Measurements from ENCODE around the gene RHOBTB1.

RHOBTB1 gene

DNA sequence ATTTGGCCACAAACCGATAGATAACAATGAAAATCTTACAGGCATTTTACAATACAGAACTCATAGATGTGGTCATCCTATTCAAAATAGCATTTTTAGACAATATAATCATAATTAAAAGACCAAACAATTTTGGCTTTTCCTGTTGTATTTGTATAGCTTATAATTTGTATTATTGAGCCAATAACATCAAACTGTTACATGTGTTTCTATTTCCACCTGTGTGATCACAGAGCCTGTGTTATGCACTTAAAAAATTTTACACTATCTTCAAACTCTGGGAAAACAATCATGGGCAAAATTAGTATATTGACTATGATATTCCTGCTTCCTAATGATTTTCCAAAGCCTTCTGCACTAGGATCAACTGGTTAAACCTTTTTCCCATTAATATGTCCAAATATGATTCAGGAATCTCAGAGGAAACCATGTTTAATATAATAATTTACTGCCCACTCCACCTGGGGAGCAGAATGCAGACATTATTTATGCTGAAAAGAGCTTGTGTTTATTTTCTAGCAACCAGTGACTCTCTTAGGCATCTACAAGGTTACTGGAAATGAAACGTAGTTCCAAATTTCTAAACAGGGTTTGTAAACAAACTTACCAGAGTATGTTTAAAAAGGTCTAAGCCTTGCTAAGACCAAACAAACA, 1.7 kb downstream of the RHOBTB1 start:
- DNase-seq (ENCODE audit: low spot score) = no peak

DNA sequence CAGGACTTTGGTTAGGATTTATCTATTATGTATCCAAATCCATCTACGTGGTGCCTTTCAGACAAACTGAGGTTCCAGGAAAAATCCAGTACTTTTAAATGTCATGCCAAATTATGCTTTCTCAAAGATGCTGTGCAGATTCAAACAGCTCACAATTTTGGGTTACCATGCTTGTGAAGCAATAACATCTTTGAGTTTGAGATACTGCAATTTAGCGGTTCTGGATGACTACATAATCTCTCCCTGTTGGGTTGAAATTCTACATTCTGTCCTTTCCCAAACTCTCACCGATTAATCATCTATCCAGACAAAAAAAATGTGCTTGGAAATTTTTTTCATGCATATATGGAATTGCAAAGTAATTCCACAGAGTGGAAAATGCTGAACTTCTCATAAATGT, 3.5 kb downstream of the RHOBTB1 start:
- DNase-seq (ENCODE audit: low spot score) = no peak

DNA sequence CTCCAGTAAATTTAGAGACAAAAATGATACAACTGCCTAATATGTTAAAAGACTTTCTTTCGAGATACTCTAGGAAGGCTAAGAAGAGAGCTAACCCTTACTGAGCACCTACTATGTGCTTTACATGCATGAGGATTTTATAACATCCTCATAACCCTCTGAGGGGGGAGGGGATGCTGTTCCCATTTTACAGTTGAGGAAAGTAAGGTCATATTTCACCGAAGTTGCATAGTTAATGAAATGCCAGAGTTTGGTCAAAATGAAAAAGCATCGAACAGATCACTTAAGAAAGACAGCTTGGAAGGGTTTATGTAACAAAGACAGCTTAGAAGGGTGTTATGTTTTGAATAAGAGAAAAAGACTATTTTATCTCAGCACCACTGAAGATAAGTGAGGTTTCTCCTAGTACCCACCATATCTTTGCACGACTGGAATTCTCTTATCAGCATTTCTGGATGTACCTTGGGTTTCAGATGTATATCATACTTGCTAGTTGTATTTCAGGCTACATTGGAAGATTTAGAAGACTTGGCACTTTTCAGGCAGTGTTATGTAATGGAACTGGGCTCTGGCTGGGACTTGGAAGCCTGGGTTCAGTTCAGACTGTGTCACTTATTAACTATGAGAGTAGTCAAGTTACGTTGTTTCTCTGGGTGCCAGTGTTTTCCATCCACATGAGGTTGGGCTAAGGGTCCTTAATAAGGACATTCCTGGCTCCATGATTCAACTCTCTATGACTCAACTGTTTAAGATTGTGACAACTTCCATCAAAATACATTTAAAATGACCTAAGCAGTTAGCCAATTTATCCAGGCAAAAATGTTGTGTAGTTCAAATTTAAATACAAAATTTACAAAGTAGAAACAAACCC, 6.0 kb downstream of the RHOBTB1 start:
- peak; percentile 48 for DNase-seq (ENCODE audit: low spot score)

DNA sequence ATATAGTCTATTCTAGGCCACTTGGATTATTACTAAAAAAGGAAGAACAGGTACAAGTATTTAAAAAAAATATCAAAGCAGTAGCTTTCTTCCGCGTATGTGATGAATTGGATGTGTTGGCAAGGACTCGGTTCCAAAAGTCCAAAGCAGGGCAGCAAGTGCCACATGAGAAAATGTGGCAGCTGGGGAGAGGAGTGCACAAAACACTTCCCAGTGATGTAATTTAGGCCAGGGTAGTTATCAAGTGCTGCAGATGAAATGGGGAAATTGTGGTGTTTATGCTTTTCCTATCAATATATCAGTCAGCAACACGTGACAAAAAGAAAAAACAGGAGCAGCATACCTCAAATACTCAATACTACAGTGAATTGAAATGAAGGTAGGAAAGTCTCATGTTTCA, 7.0 kb downstream of the RHOBTB1 start:
- DNase-seq (ENCODE audit: low spot score) = no peak

DNA sequence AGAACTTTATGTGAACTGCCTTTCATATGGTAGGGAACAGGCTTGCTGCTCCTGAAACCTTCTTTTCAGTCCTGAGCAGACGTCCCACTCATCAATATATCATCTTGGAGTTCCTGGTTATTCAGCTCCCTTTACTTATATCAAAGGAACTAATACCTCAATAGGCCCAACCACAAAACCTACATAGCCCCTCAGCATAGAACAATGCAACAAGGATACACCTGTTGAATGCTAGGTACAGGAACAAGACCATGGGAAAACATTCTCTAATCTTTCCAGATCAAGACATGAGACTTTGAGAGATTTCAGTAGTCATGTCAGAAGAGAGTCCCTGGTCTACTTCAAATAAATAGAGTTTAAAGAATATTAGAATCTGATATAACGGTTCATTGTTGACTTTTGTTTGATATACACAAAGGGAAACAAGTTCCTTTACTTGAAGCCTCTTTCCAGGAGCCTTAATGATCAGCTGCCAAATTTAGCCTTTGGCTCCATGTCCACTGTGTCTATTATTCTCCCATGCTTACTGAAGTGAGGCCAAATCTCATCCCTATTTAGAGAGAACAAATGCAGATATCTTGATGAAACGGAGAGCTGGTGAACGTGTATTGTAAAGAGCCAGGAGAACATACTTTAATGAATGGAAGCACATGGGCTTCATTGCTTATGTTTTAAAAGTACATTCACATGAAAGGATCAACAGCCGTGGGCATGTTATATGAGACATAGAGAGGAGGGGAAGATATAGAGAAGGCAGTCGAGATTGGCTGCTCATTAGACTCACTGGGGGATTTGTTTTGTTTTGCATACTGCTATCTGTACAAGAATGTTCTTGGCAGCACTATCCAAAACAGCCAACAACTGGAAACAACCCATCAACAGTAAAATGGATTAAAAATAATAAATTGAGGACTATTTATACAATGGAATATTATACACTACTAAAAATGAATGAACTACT, 9.5 kb downstream of the RHOBTB1 start:
- no peak for DNase-seq (ENCODE audit: low spot score)

DNA sequence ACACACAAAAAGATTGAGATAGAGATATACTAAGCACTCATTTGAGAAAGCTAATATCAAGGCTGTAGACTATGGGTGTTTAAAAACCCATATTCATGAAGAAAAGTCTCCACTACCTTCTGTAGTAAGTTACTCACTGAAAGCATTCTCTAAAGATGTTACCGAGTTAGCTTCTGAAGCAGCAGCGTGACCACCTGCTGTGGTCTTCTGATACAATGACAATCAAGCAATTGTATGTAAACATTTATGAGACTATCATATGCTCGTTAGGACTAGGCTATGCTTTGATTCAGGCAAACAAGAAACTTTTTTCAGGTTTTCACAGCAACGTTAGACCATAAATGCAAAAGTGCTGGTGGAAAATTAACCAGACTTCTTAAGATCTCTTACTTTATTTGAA, 11.2 kb downstream of the RHOBTB1 start:
- no peak for DNase-seq (ENCODE audit: low spot score)

DNA sequence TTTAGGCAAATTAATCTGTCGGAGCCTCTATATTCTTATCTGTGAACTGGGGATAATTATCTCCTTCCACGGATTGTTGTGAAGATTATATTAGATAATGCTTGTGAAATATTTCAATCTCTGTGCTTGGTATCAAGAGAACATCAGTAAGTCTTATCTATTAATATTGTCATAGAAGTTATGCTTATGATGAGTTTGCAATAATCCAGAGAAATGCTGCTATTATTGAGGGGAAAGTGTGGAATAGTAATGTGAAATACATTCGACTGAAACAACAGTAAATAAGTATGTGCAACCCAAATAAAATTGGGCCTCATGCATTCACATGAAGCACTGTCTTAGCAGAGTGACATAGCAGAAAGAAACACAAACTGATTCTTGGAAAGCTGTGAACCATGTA, 13.7 kb downstream of the RHOBTB1 start:
- DNase-seq (ENCODE audit: low spot score) = no peak

DNA sequence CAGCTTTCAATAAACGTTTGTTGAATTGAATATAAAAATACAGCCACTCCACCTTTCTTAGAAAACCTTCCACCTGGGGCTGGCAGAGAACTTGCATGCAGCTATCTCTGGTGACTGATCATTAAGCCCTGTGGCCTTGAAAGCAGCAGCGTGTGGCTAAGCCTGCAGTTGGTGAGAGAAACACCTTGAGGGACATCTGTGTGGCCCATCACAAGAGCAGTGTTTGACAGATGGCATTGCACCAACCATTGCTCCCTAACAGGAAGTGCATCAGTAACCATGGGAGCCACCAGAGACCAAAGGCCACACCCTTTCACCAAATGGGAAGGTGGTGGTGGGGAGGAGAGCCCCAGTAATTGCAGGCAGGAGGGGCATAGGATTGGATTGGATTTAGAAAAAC, 22.4 kb downstream of the RHOBTB1 start:
- DNase-seq (ENCODE audit: low spot score) = no peak

DNA sequence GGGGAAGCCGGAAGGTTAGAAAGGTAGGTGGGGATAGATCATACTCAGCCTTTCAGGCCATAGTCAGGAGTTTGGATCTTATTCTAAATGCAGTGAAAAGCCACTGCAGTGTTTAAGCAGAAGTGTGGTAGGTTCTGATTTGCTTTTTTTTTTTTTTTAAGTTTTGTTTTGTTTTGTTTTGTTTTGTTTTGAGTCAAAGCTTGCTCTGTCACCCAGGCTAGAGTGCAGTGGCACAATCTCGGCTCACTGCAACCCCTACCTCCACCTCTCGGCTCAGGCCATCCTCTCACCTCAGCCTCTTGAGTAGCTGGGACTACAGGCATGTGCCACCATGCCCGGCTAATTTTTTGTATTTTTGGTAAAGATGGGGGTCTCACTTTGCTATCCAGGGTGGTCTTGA, 23.5 kb downstream of the RHOBTB1 start:
- DNase-seq (ENCODE audit: low spot score) = no peak

DNA sequence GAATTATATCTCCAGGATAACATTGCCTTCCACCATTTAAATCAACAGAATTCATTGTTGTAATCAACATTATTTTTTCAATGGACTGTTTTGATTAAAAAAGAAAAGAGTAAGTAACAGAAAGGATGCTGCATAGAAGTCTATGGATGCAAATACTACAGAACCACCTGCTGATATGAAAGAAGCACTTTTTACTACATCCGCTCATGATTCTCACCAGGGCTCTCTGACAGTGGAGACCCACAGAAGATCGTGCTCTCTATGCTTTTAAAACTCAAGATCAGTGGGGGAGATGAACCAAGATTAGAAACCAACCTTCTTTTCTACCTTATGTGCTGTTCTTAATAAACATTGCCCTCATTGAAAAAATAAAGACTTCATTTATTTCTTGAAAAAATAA, 24.4 kb downstream of the RHOBTB1 start:
- DNase-seq (ENCODE audit: low spot score) = no peak

DNA sequence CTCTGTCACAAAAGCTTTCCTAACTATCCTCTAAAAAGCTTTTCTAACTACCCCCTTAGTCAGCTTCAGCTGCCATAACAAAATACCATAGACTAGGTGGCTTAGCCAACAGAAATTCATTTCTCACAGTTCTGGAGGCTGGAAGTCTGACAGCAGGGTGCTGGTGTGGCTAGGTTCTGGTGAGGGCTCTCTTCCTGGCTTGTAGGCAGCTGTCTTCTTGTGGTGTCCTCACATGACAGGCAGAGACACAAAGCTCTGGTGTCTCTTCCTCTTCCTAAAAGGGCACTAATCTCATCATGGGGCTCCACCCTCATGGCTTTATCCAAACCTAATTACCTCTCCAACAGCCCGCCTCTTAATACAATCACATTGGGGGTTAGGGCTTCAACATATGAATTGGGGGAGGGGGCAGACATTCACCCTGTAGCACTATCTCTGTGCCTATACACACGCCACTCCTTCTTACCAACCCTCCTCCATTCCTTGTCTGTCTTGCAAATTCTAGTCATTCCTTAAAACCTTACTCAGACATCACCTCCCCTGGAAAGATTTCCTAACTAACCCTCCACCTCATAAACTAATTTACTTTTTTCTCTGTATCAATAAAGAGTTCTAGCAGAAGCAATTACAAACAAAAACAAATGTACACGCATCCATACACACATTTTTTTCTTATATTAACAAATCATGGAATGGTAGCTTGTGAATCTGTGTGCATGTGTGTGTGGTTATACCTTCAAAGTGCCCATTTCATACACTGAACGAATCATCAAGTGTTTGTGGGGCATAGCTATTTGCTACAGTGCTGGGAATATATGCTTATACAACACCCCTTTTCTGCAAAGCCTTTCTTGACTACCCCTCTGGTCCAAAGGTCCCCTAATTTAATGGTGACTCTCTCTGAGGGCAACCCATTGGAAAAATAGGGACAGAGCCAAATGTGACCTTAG, 26.4 kb downstream of the RHOBTB1 start:
- no peak for DNase-seq (ENCODE audit: low spot score)

DNA sequence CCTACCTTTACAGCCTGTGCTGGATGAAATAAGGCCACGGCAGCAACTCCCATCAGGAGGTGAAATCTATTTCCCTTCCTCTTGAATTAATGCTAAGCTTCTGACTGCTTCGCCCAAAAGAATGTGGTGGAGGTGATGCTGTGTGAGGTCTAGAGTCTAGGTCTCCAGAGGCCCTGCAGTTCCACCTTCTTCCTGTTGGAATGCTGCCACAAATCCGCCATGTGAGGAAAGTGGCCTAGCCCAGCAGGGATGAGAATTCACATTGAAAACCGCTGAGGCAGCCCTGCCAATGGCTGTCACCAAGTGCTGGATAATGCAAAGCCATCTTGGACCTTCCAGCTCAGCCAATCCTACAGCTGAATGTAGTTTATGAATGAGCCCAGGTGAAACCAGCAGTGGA, 28.0 kb downstream of the RHOBTB1 start:
- no peak for DNase-seq (ENCODE audit: low spot score)

DNA sequence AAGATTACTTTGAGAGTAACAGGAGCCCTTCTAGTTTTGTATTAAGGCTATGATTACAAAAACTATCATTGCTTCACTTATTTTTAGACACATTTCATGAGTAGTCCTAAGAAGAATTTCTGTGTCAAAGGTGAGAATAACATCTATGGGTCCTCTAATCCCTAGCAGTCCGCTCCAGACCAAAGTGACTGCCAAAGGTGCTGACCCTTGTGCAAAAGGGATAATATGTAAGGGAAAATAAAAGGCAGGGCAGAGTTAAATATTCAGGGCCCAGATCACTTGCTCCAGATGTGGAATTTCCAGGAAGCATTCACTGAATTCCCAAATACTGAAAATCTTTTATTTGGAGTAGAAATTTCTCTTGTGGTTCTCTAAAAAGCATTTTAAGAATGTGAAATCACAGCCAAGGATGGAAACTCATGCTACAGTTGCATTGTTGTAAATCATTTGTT, 29.3 kb downstream of the RHOBTB1 start:
- DNase-seq (ENCODE audit: low spot score) = no peak

DNA sequence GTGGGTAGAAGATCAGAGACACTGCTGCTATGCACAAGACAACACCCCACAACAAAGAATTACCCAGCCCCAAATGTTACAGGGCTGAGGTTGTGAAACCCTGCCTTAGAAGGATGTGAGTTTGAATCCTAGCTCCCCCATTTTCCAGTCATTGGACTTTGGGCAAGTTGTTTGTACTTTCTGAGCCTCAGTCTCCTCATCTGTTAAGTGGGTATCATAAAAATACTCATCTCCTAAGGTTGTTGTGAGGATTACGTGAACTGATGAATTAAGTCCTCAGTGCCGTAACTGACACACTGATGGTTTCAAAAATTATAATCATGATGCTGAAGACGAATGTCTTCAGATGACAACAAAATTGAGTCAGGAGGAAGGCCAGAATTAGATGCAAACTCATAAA, 30.3 kb downstream of the RHOBTB1 start:
- DNase-seq (ENCODE audit: low spot score) = no peak

DNA sequence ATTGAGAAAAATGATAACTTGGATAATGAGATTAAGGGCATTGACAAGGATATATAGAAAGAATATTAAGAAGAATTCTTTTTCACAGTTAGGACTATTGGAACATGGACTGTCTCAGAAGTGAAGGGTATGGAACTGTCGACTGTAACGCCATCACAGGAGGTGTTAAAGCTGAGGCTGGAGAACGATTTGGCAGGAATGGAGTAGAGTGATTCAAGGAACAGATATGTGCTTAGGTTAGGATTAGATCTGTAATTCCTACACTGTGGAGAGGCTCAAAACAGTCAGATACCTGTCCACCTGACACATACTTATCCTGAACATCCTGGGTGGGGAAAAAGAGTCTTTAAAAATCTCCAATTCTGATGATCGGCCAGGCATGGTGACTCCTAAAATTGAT, 30.9 kb downstream of the RHOBTB1 start:
- DNase-seq (ENCODE audit: low spot score) = no peak

DNA sequence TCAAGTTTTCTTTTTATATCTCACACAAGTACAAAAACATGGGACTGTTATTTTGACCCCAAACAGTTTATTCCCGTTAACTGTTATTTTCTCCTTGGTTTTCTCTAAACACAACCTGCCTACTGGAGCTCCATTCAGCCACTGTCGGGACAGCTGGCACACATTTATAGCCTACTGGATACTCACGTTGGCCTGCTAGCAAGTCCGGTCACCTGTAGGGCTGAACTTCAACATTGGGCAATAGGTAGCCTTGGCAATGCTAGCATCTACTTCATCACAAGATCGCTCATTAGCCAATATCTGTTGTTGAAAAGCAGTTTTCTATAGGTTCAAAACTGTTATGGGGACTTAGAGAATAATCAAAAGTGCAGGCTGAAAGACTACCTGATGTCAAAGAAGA, 32.3 kb downstream of the RHOBTB1 start:
- DNase-seq (ENCODE audit: low spot score) = no peak

DNA sequence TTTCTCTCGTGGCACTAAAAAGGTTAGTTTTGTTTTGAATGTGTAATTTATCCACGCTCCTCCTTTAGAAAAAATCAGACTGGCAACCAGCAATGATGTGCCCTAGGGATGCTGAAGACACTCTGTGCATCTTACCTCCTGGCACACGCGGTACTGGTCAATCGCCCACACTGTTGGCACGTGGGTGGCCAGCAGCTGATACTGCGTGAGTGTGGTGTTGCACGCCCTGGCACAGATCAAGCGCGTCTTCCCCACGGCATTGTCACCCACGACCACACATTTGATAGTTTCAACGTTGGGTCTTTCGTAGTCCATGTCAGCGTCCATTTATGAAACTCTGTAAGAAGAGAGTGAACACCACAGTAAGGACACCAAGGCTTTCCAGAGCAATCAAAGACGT, 32.8 kb downstream of the RHOBTB1 start:
- no peak for DNase-seq (ENCODE audit: low spot score)

DNA sequence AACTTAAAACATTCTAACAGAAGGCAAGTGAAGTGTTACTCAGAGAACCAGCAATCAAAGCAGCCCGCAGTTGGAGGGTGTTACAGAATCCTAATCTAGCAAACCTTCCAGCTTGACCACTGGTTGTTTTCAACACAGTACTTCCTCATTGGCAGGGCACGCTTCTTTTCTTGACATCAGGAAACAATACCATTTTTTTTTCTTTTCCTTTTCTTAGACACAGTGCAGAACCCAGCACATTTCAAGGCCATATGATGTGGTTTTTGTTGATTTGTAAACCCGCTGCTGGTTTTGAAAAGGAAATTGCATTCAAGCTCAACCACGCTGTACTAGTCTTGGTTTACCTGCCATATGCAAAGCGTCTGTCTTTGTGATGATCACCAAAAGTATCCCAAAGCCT, 33.4 kb downstream of the RHOBTB1 start:
- peak; percentile 29 for DNase-seq (ENCODE audit: low spot score)

DNA sequence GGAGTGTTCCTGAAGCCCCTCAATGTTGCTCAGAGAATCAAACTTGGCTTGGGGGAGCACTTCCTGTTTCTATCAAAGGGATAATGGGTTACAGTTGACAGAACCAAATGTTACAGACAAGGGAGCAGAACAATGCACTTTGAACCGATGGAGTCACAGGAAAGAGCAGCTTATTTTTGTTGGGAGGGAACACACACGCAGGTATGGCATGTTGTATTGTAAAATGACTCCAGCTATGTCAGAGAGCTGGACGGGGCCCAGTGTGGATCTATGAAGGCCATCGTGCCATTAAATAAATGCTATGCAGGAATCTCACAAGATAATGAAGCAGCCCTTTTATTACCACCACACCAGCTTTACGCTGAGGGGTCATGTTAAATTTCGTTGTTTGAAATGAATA, 35.1 kb downstream of the RHOBTB1 start:
- no peak for DNase-seq (ENCODE audit: low spot score)

DNA sequence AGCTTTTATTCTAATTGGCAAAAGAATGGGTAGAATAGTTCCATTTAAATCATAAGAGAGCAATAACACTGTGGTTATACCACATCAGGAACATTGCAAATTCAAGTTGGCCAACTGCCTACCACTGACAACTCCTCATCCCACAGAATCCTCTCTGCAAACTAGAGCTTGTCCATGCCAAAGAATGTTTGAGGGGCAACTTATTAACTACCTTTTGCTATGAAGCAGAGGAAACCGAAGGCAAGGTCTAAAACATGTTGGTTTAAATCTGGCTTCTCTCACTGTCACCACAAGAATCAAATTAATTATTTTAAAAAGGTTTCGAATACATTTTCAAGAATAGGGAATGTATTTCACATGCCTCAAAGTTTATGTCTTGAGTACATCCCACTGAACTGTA, 36.0 kb downstream of the RHOBTB1 start:
- DNase-seq (ENCODE audit: low spot score) = no peak

DNA sequence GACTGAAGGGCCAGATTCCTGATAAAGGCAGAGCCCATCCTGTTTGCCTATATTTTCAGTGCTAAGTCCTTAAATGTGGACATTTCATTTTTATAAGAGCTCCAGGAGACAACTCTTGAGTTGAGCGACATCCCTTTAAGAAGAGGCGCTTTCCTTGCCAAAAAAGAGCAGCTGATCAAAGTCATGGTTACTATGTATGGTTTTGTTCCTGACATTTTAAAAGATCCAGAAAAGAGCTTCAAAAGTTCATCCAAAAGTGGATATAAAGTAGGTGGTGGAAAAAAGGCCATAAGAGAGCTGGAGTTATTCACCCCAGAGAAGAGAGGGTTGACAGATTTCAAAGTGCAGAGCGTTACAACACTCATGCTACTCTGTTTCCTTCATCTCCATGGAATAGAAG, 36.7 kb downstream of the RHOBTB1 start:
- DNase-seq (ENCODE audit: low spot score) = no peak

Data from globus pallidus (tissue), 1 donor.